GM12801 (cell line): ENCODE results near the gene TSFM.

Source experiments
- CTCF ChIP-seq: IDR thresholded peaks from one replicate; pipeline ENCODE4 v1.5.1; 2011; ENCODE audit warnings: control low read depth; ENCODE audit not compliant: insufficient read length; ENCODE audit errors: extremely low read depth

Gene TSFM

GRCh38 chr12:57755194-57755453, 27.5 kb upstream of the TSFM start:
- TF ChIP-seq CTCF = no peak

GRCh38 chr12:57755454-57756372, 26.9 kb upstream of the TSFM start:
- no peak for TF ChIP-seq CTCF

- TF ChIP-seq CTCF = no peak
Observed at GRCh38 chr12:57756406-57757341, 25.9 kb upstream of the TSFM start.

- no peak for TF ChIP-seq CTCF
Observed at GRCh38 chr12:57757771-57758170, 24.8 kb upstream of the TSFM start.

GRCh38 chr12:57758552-57759359, 23.8 kb upstream of the TSFM start:
- no peak for TF ChIP-seq CTCF

GRCh38 chr12:57759360-57759980, 23.1 kb upstream of the TSFM start:
- TF ChIP-seq CTCF = no peak
